Testis (tissue), 2 donors: Measurements from ENCODE around the gene MDC1.

ENCODE experiments used
- CTCF ChIP-seq, 3 experiments: fragments of 450-650 bp in 2 of 3; fragments of 200-600 bp in 1 of 3; sonication (generic) in 1 of 3; IDR thresholded peaks; one replicate each; pipeline ENCODE4 v1.5.1; 2016 to 2019; ENCODE audit warnings: antibody characterized with exemption in 3 of 3, mild to moderate bottlenecking in 2 of 3, moderate library complexity in 1 of 3
- POLR2A ChIP-seq: fragments of 450-650 bp; IDR thresholded peaks from one replicate; pipeline ENCODE4 v1.6.1; 2017; ENCODE audit warnings: antibody characterized with exemption, mild to moderate bottlenecking, moderate library complexity

GRCh38 chr6:30732237-30732943 is 15.3 kb upstream of the MDC1 start:
- TF ChIP-seq CTCF (IDR thresholded peaks at IDR 0.05) (no peak), POLR2A (no peak)
